ENCODE data around the gene ENTPD2.
"Not testable (repeated sequence)": the region's sequence is repeated elsewhere in the genome, so short reads cannot be mapped to it uniquely, and the experiment has no call there.

The ENTPD2 gene

GRCh38 chr9:137034039-137034708 lies 19.7 kb downstream of the ENTPD2 start:
- H3K27ac ChIP-seq = no peak overlapping the region
- no peaks in the 10 kb centered on the region for H3K27me3 ChIP-seq (replicated peaks)
- DNase-seq = no peak
- H3K36me3 ChIP-seq (replicated peaks) = peaks cover 7% of the 10 kb centered on the region
- H3K4me3 ChIP-seq (ENCODE audit: low read depth, low read length) = no peak overlapping the region
- no peak for TF ChIP-seq CTCF (IDR thresholded peaks at IDR 0.05; ENCODE audit: low read depth, low read length, missing control alignments)
- in situ Hi-C loops (cut with HindIII; ENCODE audit: low pct_ligation_motif_present, low sequenced_read_pairs) = loop anchor here (25.0 kb wide), 2 partner anchors 97 to 222 kb away; partner anchors contain the start of genes C8G, FBXW5 and RABL6

DNA sequence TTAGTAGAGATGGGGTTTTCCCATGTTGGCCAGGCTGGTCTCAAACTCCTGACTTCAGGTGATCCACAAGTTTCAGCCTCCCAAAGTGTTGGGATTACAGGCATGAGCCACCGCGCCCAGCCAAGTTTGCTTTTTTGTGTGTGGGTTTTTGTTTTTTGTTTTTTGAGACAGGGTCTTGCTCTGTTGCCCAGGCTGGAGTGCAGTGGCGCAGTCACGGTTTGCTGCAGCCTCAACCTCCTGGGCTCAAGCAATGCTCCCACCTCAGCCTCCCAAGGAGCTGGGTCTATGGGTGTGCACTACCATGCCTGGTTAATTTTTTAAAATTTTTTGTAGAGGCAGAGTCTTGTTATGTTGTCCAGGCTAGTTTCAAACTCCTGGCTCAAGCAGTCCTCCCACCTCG lies 20.4 kb downstream of the ENTPD2 start:
- H3K27me3 ChIP-seq (replicated peaks); H3K36me3 ChIP-seq (replicated peaks); DNase-seq; H3K27ac ChIP-seq; H3K4me3 ChIP-seq (ENCODE audit: low read depth, low read length): not testable (repeated sequence)
- in situ Hi-C loops (cut with HindIII; ENCODE audit: low pct_ligation_motif_present, low sequenced_read_pairs) = loop anchor here (25.0 kb wide), 2 partner anchors 96 to 221 kb away; partner anchors contain the start of genes C8G, FBXW5 and RABL6

GRCh38 chr9:137032858-137033257 lies 21.0 kb downstream of the ENTPD2 start:
- Histone ChIP-seq H3K27me3 (replicated peaks) (no peaks in the 10 kb centered on the region), H3K4me3 (ENCODE audit: low read depth, low read length) (no peak overlapping the region), H3K27ac (no peak overlapping the region), H3K36me3 (replicated peaks) (no peaks in the 10 kb centered on the region)
- TF ChIP-seq CTCF (IDR thresholded peaks at IDR 0.05; ENCODE audit: low read depth, low read length, missing control alignments) = no peak
- in situ Hi-C loops (cut with HindIII; ENCODE audit: low pct_ligation_motif_present, low sequenced_read_pairs) = loop anchor here (25.0 kb wide), 2 partner anchors 96 to 221 kb away; partner anchors contain the start of genes C8G, FBXW5 and RABL6
- no peak for DNase-seq

- TF ChIP-seq CTCF (IDR thresholded peaks at IDR 0.05; ENCODE audit: low read depth, low read length, missing control alignments) = no peak
- Histone ChIP-seq H3K27ac (no peak within 1 kb of the TSS), H3K27me3 (replicated peaks) (no peaks in the 10 kb centered on the region), H3K4me3 (ENCODE audit: low read depth, low read length) (no peak within 1 kb of the TSS), H3K36me3 (replicated peaks) (no peaks in the 10 kb centered on the region)
- no peak for DNase-seq
- in situ Hi-C loops (cut with HindIII; ENCODE audit: low pct_ligation_motif_present, low sequenced_read_pairs) = loop anchor here (25.0 kb wide), 2 partner anchors 95 to 220 kb away; partner anchors contain the start of genes C8G, FBXW5 and RABL6
Measured at GRCh38 chr9:137031904-137032640, 21.8 kb downstream of the ENTPD2 start, which contains the start of gene FUT7. Gene FUT7 (minus strand): TSS chr9:137032088. CDS start chr9:137031991, 97 bp downstream.

GRCh38 chr9:137030538-137031527 lies 23.0 kb downstream of the ENTPD2 start:
- in situ Hi-C loops (cut with HindIII; ENCODE audit: low pct_ligation_motif_present, low sequenced_read_pairs) = loop anchor here (25.0 kb wide), 2 partner anchors 94 to 219 kb away; partner anchors contain the start of genes C8G, FBXW5 and RABL6
- no peak overlapping the region for H3K27ac ChIP-seq
- H3K27me3 ChIP-seq (replicated peaks) = no peaks in the 10 kb centered on the region
- no peak for DNase-seq
- H3K36me3 ChIP-seq (replicated peaks) = no peaks in the 10 kb centered on the region
- no peak overlapping the region for H3K4me3 ChIP-seq (ENCODE audit: low read depth, low read length)
- TF ChIP-seq CTCF (IDR thresholded peaks at IDR 0.05; ENCODE audit: low read depth, low read length, missing control alignments) = no peak

All from brain microvascular endothelial cell (primary cell).